Measurements from ENCODE around the gene UCP3.
"Not testable (repeated sequence)": the region's sequence is repeated elsewhere in the genome, so short reads cannot be mapped to it uniquely, and the experiment has no call there.

Gene UCP3

DNA sequence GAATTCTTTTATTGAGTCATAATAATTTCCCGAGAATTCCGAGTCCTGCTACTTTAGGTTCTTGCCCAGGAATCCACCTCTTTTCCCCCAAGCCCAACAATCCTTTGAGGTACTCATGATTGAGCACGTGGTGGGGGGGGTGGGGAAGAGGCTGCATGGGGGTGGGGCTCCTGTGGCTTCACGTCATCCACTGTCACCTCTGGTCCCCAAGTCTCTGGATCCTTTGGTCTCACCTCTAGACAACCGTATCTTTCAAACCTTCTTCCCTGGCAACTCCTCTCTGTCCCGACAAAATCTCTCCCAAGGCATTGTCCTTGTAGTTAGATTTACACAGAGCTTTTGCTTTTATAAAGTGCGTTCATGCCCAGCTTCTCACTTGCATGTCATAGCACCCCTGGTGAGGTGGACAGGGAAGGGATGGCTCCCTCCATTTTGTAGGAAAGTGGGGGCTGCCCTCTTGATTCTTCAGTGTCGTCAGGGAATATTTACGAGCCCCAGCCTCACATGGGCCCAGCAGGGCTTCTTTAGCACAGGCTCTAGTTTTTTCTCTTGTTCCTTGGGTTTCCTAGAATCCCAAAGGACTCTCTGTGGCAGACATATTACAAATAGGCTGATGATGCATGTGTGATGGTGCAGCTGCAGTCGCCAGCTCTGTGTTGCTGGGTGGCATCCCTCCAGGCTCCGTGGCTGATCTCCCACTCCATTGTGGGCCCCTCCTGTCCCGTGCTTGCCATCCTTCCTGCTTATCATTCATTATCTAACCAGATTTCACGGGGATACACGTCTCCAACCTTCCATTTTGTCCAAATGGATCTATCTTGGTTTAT is 8.4 kb downstream of the UCP3 start:
- DNase-seq (ENCODE audit: low read depth in 3 of 3) = no peak

DNA sequence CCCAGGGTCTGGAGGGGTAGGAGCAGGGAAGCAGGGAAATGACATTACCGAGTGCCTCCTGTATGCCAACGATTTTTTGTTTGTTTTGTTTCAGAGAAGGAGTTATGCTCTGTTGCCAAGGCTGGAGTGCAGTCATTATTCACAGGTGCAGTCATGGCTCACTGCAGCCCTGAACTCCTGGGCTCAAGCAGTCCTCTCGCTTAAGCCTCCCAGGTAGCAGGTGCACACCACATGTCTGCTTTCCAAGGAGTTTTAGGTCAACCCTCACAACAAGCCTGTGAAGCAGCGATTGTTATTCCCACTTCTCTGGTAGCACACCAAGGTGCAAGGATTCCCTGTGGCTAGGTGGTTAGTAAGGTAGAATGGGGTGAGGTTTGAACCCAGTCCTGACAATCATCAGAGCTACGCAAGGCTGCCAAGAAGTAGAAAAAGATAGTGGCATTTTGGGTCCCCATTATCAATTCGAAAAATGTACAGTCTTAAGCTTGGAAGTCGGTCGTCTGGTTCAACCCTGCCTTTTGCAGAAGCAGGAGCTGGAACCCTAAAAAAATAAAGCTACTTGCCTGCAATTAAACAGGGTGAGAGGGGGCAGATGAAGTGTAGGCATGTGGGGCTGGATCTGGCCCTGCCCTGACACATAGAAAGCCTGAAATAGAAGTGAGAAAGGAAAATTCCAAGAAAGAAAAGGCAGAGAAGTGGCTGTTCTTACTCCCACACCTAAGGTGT is 9.1 kb downstream of the UCP3 start:
- no peak for DNase-seq (ENCODE audit: low read depth in 3 of 3)

DNA sequence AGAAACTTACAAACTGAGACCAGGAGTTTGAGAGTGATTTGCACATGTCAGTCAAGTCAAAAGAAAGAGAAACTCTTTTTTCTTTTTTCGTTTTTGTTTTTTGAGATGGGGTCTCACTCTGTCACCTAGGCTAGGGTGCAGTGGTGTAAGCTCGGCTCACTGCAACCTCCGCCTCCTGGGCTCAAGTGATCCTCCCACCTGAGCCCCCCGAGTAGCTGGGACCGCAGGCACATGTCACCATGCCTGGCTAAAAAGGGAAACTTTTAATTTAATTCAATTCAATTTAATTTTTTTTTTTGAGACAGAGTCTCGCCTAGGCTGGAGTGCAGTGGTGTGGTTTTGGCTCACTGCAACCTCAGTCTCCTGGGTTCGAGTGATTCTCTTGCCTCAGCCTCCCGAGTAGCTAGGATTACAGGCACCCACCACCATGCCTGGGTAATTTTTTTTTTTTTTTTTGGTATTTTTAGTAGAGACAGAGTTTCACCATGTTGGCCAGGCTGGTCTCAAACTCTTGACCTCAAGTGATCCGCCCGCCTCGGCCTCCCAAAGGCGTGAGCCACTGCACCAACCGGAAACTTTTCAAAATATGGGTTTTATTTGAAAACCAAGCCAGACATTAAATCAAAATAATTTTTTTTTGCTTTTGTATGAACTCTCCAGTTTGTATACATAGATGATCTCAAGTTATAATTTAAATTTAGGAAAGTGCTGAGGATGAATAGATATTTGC is 9.9 kb downstream of the UCP3 start:
- no peak for DNase-seq (ENCODE audit: low read depth in 3 of 3)

DNA sequence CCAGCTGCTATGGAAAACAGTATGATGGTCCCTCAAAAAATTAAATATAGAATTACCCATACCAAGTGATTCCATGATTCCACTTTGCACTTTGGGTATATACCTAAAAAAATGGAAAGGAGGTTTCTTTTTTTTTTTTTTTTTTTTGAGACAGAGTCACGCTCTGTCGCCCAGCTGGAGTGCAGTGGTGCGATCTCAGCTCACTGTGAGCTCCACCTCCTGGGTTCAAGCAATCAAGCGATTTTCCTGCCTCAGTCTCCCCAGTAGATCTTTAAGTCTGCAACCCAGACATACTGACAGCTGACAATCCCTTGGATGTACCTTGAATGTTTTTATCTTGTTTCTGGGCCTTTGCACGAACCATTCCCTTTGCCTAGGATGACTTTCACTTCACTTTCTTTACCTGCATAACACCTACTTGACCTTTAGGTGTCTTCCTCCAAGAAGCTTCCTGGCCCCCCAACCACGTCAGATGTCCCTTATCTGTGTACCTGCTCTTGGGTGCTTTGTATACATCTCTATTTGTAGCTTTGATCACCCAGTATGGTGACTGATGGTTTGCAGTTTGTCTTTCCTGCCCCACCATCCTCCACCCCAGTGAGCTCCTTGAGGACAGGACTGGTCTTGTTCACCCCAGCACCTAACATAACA is 11.6 kb downstream of the UCP3 start:
- no peak for DNase-seq (ENCODE audit: low read depth in 3 of 3)

DNA sequence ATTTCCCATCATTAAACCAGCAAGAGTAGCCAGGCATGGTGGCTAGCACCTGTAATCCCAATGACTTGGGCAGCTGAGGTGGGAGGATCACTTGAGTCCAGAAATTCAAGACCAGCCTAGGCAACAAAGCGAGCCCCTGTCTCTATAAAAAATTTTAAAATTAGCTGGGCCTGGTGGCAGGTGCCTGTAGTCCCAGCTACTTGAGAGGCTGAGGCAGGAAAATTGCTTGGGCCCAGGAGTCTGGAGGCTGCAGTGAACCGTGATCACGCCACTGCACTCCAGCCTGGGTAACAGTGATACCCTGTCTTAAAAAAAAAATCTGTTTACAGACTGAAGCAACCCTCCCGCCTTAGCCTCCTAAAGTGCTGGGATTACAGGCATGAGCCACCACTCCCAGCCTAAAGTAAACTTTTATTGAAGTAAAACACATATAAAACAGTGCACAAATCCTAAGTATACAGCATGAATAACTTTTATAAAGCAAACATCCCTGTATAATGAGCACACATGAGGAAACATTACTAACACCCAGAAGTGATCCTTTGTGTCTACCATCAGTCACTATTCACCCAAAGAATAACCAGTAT is 12.6 kb downstream of the UCP3 start:
- DNase-seq (ENCODE audit: low read depth in 3 of 3) = no peak

DNA sequence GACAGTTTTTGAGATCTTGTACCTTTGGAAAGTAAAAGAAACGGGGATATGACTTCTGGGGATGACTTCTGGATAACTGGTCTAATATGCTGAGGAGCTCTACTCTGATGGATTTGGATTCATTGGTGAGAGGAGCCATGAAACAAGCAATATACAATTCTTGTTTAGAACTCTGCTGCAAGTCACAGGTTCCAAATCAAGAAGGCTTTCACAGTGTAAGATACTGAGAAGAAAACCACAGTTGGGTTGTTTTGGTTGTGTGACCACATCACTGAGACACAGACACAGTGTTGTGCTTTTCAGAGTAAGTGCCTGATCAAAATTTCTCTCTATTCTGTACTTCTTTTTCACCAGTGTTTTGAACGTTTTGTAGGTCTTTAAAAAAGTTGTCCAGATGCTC is 13.2 kb downstream of the UCP3 start:
- no peak for DNase-seq (ENCODE audit: low read depth in 3 of 3)

DNA sequence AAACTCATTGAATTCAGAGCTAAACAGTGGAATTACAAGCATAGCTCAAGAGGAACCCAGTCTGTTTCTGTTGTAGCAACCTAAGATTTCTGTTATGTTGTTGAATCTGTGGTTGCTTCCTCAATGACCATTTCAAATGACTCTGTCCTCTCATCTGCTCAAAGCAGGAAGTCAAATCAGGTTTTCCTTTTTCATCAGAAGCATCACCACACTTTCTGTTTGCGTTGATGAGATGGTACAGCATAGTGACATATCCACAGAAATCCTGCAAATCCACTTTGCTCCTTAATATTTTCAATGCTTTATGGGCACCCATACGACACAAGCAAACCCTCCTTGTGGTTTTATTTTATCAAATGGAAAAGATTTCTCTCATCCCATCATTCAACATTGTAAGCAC is 13.6 kb downstream of the UCP3 start:
- DNase-seq (ENCODE audit: low read depth in 3 of 3) = no peak

DNA sequence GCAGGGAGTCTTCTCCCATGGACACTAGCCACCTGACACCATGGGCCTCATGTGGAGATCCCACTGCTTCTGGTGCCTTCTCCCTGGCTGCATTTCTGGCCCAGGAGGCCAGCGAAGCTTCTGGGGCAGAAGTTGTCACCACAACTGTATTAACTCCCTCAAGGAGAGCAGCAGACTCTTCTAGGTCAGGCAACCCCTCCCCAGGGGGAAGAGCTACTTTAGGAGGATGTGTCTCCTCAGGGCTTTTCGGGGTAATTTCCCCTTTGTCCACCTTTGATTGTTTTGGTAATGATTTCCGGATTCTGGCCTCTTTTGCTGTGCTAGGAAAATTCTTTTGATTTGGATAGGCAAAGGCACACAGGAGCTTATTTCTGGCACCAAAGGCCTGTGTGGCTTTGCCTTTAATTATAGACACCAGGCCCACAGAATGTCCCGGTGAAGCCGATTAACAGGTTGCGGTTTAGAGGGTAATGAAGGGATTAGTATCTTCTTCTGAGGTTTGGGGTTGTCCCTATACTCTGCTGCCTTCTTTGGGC is 17.3 kb downstream of the UCP3 start:
- DNase-seq (ENCODE audit: low read depth in 3 of 3) = no peak

DNA sequence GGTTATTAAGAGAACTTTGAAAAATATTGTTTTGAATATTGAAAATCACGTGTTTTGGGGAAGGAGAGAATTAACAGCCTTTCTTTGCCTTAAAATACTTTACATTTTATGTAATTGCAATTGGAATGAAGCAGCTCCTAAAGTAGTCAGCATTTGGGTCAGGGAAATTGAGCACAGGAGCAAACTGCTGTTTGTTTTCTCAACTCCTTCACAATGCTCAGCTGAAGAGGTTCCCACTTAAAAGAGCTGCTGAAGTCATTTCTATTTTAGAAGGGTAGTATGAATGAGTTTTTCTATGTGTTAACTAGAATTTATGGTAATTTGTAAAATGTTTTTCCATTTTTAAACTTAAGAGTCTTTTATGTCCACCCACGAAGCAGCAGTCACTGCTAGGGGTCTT is 18.2 kb downstream of the UCP3 start:
- DNase-seq (ENCODE audit: low read depth in 3 of 3) = no peak

DNA sequence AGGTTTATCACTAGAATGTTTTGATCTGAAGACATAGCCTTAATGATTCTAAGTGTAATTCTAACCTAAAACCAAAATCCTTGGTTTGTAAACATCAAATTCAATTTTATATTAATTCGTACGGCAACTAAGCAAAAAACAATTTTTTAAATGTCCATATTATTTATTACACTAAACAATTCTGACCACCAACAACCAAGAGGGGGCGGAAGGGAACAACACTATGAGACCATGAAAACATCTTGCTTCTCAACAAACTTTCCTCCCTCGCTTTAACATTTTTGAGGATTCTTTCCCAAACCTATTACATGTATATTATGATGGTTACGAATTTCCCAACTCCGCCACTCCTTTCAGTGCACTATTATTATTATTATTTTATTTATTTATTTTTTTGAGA is 19.7 kb downstream of the UCP3 start:
- no peak for DNase-seq (ENCODE audit: low read depth in 3 of 3)

DNA sequence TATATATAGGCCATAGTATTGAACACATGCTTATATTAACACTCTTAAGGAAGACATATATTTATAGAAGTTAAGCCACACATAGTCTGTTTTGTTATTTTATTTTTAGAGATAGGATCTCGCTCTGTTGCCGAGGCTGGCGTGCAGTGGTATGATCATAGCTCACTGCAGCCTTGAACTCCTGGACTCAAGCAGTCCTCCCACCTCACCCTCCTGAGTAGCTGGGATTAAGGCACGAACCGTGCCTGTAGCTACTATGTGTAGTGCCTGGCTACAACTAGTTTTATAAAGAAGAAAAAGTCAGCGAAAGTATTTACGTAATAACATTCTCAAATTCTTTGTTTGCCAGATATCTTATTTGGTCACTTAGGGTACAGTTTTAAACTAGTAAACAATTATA is 20.7 kb downstream of the UCP3 start:
- DNase-seq (ENCODE audit: low read depth in 3 of 3) = no peak

DNA sequence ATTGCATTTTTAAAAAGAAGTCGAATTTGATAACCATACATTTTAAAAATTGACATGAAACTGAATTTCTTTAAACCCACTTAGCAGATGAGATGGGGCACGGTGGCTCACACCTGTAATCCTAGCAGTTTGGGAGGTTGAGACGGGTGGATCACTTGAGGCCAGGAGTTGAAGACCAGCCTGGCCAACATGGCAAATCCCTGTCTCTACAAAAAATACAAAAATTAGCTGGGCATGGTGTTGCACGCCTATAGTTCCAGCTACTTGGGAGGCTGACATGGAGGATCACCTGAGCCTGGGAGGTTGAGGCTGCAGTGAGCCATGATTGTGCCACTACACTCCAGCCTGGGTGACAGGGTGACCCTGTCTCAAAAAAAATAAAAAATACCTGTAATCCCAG is 23.2 kb downstream of the UCP3 start:
- not testable (repeated sequence) for DNase-seq (ENCODE audit: low read depth in 3 of 3)

DNA sequence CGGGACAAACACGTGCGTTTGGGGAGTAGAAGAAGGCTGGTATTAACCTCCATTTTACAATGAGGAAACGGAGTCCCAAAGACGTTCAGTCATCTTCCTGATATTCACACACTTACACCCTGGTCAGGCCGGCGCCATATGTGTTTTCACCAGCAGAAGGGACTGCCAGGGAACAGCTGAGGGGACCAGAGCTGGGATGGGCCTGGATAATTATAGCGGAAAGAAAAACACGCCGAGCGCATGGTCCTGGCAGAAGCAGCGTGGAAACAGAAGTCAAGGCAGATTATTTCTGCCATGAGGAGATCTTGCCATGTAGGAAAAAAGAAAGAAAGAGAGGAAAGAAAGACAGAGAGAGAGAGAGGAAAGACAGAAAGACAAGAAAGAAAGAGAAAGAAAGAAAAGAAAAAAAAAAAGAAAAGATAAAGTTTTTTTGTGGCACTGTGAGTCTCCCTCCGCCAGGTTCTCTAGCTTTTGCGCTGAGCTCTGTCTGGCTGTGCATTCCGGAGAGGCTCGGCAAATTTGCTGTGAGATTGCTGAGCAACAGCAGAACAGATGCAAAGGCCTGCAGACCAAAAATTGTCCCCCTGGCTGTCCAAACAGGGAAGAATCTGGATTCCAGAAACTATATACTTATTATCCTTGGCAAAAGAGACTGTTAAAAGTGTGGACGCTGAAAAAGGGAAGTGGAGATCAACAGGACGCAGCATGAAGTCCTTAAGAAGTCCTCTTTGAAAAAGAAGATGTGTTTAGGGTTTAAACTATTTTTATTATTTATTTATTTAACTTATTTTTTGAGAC is 24.9 kb downstream of the UCP3 start:
- no peak for DNase-seq (ENCODE audit: low read depth in 3 of 3)

DNA sequence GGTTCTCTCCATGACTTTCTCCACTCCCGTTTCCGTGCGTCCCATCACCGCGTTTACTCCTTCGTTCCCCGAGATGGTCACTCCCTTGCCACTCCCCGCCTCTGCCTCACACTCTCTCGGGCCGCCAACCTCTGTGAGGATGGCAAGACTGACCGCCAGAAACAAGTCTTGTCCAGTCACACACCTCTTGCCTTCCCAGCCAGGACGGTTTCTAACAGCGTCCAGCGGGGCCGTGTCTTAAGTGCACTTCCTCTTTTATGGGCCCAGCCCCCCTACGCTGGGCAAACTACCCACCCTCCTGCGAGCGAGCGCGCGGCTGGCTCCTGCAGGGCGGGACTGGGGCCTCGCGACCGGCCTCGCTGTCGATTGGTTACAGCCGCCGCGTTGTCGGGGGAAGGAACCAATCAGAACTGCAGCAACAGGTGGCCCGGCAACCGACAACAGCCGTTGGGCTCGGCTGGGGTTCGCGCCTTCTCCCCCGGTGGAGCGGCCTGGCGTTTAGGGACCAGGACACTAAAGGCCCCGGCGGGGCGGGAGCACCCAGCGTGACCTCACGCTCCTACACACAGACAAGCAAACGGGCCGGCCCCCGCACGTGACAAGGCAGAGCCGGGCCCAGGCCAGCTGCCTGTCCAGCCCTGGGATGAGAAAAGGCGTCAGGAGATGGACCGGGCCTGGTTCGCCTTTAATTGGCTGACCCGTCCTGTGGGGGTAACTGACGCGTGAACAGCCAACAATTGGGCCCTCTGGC is 25.7 kb downstream of the UCP3 start:
- peak; percentile 80 to 94 (median 85) for DNase-seq (ENCODE audit: low read depth in 3 of 3)

DNA sequence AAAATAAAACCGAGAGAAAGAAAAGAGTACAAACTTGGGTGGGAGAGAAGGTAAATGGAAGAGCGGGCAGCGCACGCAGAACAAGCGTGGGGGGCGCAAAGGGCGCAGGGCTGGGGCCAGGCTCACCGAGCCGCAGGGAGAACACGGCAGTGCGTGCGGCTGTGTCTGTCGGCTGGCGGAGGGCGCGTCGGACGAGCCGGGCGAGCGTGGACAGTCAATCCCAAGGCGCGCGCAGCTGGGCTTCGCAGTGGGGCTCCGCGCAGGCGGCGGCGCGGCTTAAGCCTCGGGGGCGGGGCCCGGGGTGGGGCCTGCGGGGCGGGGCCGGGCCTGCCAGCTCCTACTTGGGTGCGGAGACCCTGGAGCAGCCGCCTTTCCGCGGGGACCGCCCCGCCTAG is 26.3 kb downstream of the UCP3 start, which contains the start of gene UCP2:
TSS of gene UCP2 (minus strand) at position 249 of the 395 bp plus-strand sequence. CDS start 4,465 bp downstream, outside the sequence.
- peak; percentile 70 to 90 (median 72) for DNase-seq (ENCODE audit: low read depth in 3 of 3)

DNA sequence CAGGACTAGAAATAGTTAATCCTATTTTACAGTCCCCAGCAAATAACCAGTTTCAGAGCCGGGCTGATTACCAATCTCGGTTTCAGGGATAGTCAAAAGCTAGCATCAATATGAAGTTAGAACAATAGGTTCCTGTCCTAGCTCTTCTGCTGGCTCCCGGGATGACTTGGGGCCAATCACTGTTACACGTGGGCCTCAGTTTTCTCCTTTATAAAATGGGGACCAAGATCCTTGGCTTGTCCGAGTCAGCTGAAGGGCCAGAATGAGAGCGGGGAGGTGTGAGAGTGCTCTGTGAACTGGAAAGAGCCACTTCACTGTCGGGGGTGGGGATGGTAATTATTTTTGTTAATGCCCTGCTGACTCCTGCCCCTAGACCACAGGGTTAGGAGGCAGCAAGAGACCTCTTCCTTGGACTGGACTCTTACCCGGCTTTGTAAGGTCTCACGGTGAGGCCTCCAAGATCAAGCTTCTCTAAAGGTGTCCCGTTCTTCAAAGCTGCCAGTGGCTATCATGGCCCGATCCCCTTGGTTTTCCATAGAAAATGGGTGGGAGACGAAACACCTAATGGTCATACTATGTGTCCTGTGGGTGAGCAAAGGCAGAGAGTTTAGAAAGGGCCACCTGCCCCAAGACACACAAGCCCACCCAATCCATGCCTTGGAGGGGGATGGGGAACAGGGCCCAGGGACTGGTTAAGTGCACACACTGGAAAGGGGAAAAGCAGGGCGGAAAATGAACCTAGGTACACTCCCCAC is 27.7 kb downstream of the UCP3 start:
- DNase-seq (ENCODE audit: low read depth in 3 of 3) = no peak

DNA sequence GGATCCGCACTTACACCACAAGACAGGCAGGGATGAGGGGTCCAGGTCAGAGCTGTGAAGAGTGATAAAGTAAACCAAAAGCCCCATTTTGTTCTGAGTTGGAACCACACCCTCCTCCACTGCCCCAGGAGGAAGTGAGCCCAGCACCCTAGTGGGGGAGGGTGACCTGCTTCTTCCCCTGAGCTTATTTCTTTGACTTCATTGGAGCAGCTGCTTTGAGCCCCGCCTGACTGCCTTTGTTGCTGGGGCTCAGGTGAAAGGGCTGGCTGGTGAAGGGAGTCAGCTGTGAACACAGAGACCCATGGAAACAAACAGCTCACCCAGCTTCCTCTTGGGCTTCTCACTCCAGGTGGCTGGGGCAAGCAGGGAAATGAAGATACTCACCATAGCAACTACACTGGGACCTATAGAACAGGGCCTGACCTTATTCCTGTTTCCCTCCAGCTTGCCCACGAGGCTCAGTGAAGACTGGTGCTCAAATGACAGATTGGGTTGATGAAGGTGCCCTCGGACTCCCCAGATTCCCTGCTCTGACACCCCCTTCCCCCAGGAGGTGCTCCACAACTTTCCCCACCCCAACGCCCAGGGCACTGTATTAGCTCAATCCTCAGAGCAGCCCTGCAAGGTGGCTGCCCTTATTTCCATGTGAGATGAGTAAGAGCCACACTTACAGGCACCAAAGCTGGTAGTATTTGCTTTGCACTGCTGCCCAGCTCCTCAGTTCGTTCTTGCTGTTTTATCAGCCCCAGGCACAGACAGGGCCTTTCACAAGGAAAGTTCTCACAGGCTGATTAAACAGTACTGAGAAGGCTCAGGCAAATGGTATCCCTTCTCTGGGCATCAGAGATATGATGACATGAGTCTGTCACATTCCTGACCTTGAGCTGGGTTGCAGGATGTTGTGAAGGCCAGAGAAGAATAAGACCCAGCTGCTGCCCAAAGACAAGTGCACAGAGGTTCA is 28.6 kb downstream of the UCP3 start:
- peak; percentile 41 to 62 (median 49) for DNase-seq (ENCODE audit: low read depth in 3 of 3)

DNA sequence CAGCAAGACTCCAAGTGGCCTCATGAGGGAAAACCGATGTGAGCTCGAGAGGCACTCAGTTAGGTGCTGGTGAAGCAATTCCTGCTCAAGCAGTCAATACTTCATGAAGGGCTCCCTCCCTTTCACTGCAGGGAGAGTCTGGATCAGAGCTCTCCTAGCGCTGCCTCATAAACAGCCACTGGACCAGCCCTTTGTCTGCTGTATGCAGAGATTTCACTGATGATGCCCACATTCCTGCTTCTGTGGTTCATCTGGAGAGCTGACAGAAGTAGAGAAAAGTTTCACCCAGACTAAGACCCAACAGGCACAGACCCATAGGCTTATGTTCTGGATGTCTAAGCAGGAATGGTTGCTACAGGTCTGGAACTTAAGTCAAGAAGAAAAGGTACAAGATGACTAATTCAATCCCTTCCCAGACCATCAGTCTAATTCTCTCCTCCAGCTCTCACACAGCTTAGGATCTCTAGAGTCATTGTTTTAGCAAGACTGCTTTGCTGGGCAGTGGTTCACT is 30.3 kb downstream of the UCP3 start:
- no peak for DNase-seq (ENCODE audit: low read depth in 3 of 3)
